Measurements from ENCODE around the gene EP400.

EP400 gene

GRCh38 chr12:132021031-132021871 is 71.5 kb downstream of the EP400 start:
- no peak for DNase-seq (ENCODE audit: low read depth)

GRCh38 chr12:132021965-132022364 is 72.2 kb downstream of the EP400 start:
- DNase-seq (ENCODE audit: low read depth) = no peak

GRCh38 chr12:132023658-132024057 is 73.9 kb downstream of the EP400 start:
- DNase-seq (ENCODE audit: low read depth) = no peak

GRCh38 chr12:132024758-132025157 is 75.0 kb downstream of the EP400 start:
- DNase-seq (ENCODE audit: low read depth) = no peak

- DNase-seq (ENCODE audit: low read depth) = no peak
Observed at GRCh38 chr12:132025526-132025925, 75.8 kb downstream of the EP400 start.

GRCh38 chr12:132026061-132026795 is 76.5 kb downstream of the EP400 start:
- DNase-seq (ENCODE audit: low read depth) = no peak

- no peak for DNase-seq (ENCODE audit: low read depth)
Observed at GRCh38 chr12:132026796-132027500, 77.2 kb downstream of the EP400 start.

GRCh38 chr12:132027636-132028035 is 77.9 kb downstream of the EP400 start:
- no peak for DNase-seq (ENCODE audit: low read depth)

- no peak for DNase-seq (ENCODE audit: low read depth)
Observed at GRCh38 chr12:132028111-132028510, 78.4 kb downstream of the EP400 start.

- DNase-seq (ENCODE audit: low read depth) = no peak
Observed at GRCh38 chr12:132029503-132030300, 80.0 kb downstream of the EP400 start.

GRCh38 chr12:132030367-132031038 is 80.8 kb downstream of the EP400 start:
- no peak for DNase-seq (ENCODE audit: low read depth)

GRCh38 chr12:132033627-132034026 is 83.9 kb downstream of the EP400 start:
- no peak for DNase-seq (ENCODE audit: low read depth)

- no peak for DNase-seq (ENCODE audit: low read depth)
Observed at GRCh38 chr12:132036063-132036683, 86.4 kb downstream of the EP400 start.

GRCh38 chr12:132040906-132041606 is 91.3 kb downstream of the EP400 start:
- DNase-seq (ENCODE audit: low read depth) = no peak

GRCh38 chr12:132043216-132043615 is 93.5 kb downstream of the EP400 start:
- DNase-seq (ENCODE audit: low read depth) = no peak

GRCh38 chr12:132043770-132044467 is 94.2 kb downstream of the EP400 start:
- no peak for DNase-seq (ENCODE audit: low read depth)

- no peak for DNase-seq (ENCODE audit: low read depth)
Observed at GRCh38 chr12:132044661-132045412, 95.1 kb downstream of the EP400 start.

GRCh38 chr12:132045751-132046150 is 96.0 kb downstream of the EP400 start:
- DNase-seq (ENCODE audit: low read depth) = no peak

- DNase-seq (ENCODE audit: low read depth) = no peak
Observed at GRCh38 chr12:132046561-132046960, 96.8 kb downstream of the EP400 start.

Measured in stimulated activated CD8-positive, alpha-beta memory T cell treated with anti-CD3 and anti-CD28 coated beads, Interleukin-15, amount 100 ng/mL, for 1 hour (primary cell).